Measurements from ENCODE around the gene PDGFRB. TPM values are rescaled to one million over a fixed set of nuclear protein-coding genes. Genes with fewer than 3 reads are reported as not detected.

Gene PDGFRB
- total RNA-seq, 1 experiment from 2014 or later = not detected

DNA sequence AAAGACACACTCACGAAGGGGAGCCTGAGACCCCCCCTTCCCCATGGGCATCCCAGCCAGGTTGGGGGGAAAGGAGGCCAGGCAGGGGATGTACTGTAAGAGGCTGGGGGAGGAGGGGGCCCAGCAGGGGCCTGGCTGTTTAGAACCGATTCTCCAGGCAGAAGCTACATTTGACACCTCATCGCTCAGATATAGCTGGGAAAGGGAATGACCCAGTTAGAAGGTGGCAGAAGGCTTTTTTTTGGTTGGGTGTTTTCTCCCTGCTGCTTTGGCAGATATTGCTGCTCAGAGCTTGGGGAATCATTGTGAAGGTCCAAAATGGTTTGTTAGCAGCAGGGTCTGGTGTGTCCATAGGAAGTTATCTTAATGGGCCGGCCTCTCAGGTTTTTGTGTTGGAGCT, 16.9 kb upstream of the PDGFRB start:
- Histone ChIP-seq H2AFZ (ENCODE audit: low read length) (no peak overlapping the region), H3K27ac (ENCODE audit: low read length) (no peak overlapping the region), H3K9ac (ENCODE audit: low read length) (no peak overlapping the region), H3K4me3 (ENCODE audit: low read length) (no peak overlapping the region), H3K4me2 (ENCODE audit: low read depth, low read length, poor library complexity, severe bottlenecking) (no peak overlapping the region), H3K36me3 (ENCODE audit: insufficient read depth, low read length) (no peaks in the 10 kb centered on the region), H3K79me2 (ENCODE audit: low read length) (no peaks in the 10 kb centered on the region), H3K27me3 (ENCODE audit: low read length) (no peaks in the 10 kb centered on the region), H3K4me1 (ENCODE audit: low read length) (no peaks in the 10 kb centered on the region), H3K9me3 (ENCODE audit: low read length) (no peaks in the 10 kb centered on the region), H3K9me2 (replicated peaks; ENCODE audit: insufficient read depth, low read length) (no peaks in the 10 kb centered on the region), H4K20me1 (ENCODE audit: insufficient read depth, low read depth, low read length) (0 out of 2 replicates have a peak, but pooled peaks cover 4% of the 10 kb centered on the region)
- no peak for DNase-seq

- Histone ChIP-seq H3K9ac (ENCODE audit: low read length) (no peak overlapping the region), H3K4me1 (ENCODE audit: low read length) (no peaks in the 10 kb centered on the region), H3K27me3 (ENCODE audit: low read length) (no peaks in the 10 kb centered on the region), H3K4me3 (ENCODE audit: low read length) (no peak overlapping the region), H4K20me1 (ENCODE audit: insufficient read depth, low read depth, low read length) (0 out of 2 replicates have a peak, but pooled peaks cover 4% of the 10 kb centered on the region), H3K27ac (ENCODE audit: low read length) (no peak overlapping the region), H2AFZ (ENCODE audit: low read length) (no peak overlapping the region), H3K36me3 (ENCODE audit: insufficient read depth, low read length) (no peaks in the 10 kb centered on the region), H3K4me2 (ENCODE audit: low read depth, low read length, poor library complexity, severe bottlenecking) (no peak overlapping the region), H3K9me3 (ENCODE audit: low read length) (no peaks in the 10 kb centered on the region), H3K9me2 (replicated peaks; ENCODE audit: insufficient read depth, low read length) (no peaks in the 10 kb centered on the region), H3K79me2 (ENCODE audit: low read length) (no peaks in the 10 kb centered on the region)
- no peak for DNase-seq
These were observed 16.5 kb upstream of the PDGFRB start for GRCh38 chr5:150172145-150172544.

DNA sequence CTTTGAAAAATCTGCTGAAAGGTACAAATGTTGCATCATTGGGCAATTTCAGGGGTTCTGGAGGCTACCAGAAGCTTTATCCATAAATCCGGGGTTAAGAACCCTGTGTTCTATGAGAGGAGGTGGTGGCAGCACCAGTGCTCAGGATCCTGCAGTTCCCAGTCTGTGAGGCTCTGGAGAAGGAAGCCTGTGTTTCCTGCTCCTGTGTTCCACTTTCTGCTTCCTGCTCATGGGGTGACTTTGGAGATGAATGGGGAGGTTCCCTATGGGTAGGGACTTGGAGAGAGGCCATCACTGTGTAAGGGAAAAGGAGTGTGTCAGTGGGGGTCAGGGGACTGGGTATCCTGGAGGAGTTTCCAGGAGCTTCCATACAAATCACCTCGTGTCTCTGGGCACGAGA, 13.2 kb upstream of the PDGFRB start:
- Histone ChIP-seq H3K27me3 (ENCODE audit: low read length) (no peaks in the 10 kb centered on the region), H3K4me2 (ENCODE audit: low read depth, low read length, poor library complexity, severe bottlenecking) (no peak overlapping the region), H3K36me3 (ENCODE audit: insufficient read depth, low read length) (no peaks in the 10 kb centered on the region), H3K9me3 (ENCODE audit: low read length) (no peaks in the 10 kb centered on the region), H3K4me1 (ENCODE audit: low read length) (no peaks in the 10 kb centered on the region), H3K9ac (ENCODE audit: low read length) (no peak overlapping the region), H4K20me1 (ENCODE audit: insufficient read depth, low read depth, low read length) (no peaks in the 10 kb centered on the region), H2AFZ (ENCODE audit: low read length) (no peak overlapping the region), H3K79me2 (ENCODE audit: low read length) (no peaks in the 10 kb centered on the region), H3K4me3 (ENCODE audit: low read length) (no peak overlapping the region), H3K9me2 (replicated peaks; ENCODE audit: insufficient read depth, low read length) (no peaks in the 10 kb centered on the region), H3K27ac (ENCODE audit: low read length) (no peak overlapping the region)
- no peak for DNase-seq

DNA sequence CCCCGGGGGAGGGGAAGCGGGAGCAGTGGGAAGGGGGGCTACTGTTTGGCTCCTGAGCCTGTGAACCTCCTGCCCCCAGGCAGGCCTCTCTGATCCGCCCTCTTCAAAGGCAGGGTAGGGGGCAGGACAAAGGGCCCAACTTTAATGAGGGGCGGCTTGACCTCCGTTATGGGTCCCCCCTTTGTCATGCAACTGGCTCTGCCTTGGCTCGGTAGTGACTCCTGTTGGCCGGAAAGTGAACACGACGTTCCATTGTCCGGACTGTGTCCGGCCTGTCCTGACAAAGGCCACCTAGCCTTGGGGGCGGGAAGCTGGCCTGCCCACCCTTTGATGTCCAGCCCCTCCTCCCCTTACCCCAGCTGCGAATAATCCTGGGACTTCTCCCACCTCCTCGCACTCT, 12.3 kb upstream of the PDGFRB start:
- Histone ChIP-seq H3K4me2 (ENCODE audit: low read depth, low read length, poor library complexity, severe bottlenecking) (no peak overlapping the region), H3K27ac (ENCODE audit: low read length) (no peak overlapping the region), H2AFZ (ENCODE audit: low read length) (no peak overlapping the region), H3K4me3 (ENCODE audit: low read length) (no peak overlapping the region), H3K9ac (ENCODE audit: low read length) (no peak overlapping the region), H3K36me3 (ENCODE audit: insufficient read depth, low read length) (no peaks in the 10 kb centered on the region), H3K9me2 (replicated peaks; ENCODE audit: insufficient read depth, low read length) (no peaks in the 10 kb centered on the region), H4K20me1 (ENCODE audit: insufficient read depth, low read depth, low read length) (no peaks in the 10 kb centered on the region), H3K27me3 (ENCODE audit: low read length) (no peaks in the 10 kb centered on the region), H3K79me2 (ENCODE audit: low read length) (no peaks in the 10 kb centered on the region), H3K9me3 (ENCODE audit: low read length) (no peaks in the 10 kb centered on the region), H3K4me1 (ENCODE audit: low read length) (no peaks in the 10 kb centered on the region)
- no peak for DNase-seq

GRCh38 chr5:150167512-150167850, 11.8 kb upstream of the PDGFRB start:
- Histone ChIP-seq H3K36me3 (ENCODE audit: insufficient read depth, low read length) (no peaks in the 10 kb centered on the region), H3K27me3 (ENCODE audit: low read length) (no peaks in the 10 kb centered on the region), H3K4me2 (ENCODE audit: low read depth, low read length, poor library complexity, severe bottlenecking) (no peak overlapping the region), H4K20me1 (ENCODE audit: insufficient read depth, low read depth, low read length) (no peaks in the 10 kb centered on the region), H3K79me2 (ENCODE audit: low read length) (no peaks in the 10 kb centered on the region), H3K9ac (ENCODE audit: low read length) (no peak overlapping the region), H3K4me1 (ENCODE audit: low read length) (no peaks in the 10 kb centered on the region), H3K9me3 (ENCODE audit: low read length) (no peaks in the 10 kb centered on the region), H3K27ac (ENCODE audit: low read length) (no peak overlapping the region), H2AFZ (ENCODE audit: low read length) (no peak overlapping the region), H3K9me2 (replicated peaks; ENCODE audit: insufficient read depth, low read length) (no peaks in the 10 kb centered on the region), H3K4me3 (ENCODE audit: low read length) (no peak overlapping the region)
- no peak for DNase-seq

GRCh38 chr5:150166650-150167511, 11.2 kb upstream of the PDGFRB start, which contains the start of gene CDX1:
CDX1 (plus strand) TSS chr5:150166778; CDS start chr5:150166877, 99 bp downstream.
- no peaks in the 10 kb centered on the region for H4K20me1 ChIP-seq (ENCODE audit: insufficient read depth, low read depth, low read length)
- no peak within 1 kb of the TSS for H2AFZ ChIP-seq (ENCODE audit: low read length)
- H3K4me1 ChIP-seq (ENCODE audit: low read length) = no peaks in the 10 kb centered on the region
- no peaks in the 10 kb centered on the region for H3K9me2 ChIP-seq (replicated peaks; ENCODE audit: insufficient read depth, low read length)
- H3K4me3 ChIP-seq (ENCODE audit: low read length) = no peak within 1 kb of the TSS
- no peak within 1 kb of the TSS for H3K4me2 ChIP-seq (ENCODE audit: low read depth, low read length, poor library complexity, severe bottlenecking)
- no peaks in the 10 kb centered on the region for H3K27me3 ChIP-seq (ENCODE audit: low read length)
- no peaks in the 10 kb centered on the region for H3K9me3 ChIP-seq (ENCODE audit: low read length)
- H3K36me3 ChIP-seq (ENCODE audit: insufficient read depth, low read length) = no peaks in the 10 kb centered on the region
- H3K79me2 ChIP-seq (ENCODE audit: low read length) = no peaks in the 10 kb centered on the region
- no peak within 1 kb of the TSS for H3K9ac ChIP-seq (ENCODE audit: low read length)
- no peak within 1 kb of the TSS for H3K27ac ChIP-seq (ENCODE audit: low read length)
- no peak for DNase-seq

- Histone ChIP-seq H3K9me3 (ENCODE audit: low read length) (no peaks in the 10 kb centered on the region), H3K27me3 (ENCODE audit: low read length) (no peaks in the 10 kb centered on the region), H4K20me1 (ENCODE audit: insufficient read depth, low read depth, low read length) (no peaks in the 10 kb centered on the region), H2AFZ (ENCODE audit: low read length) (no peak overlapping the region), H3K9me2 (replicated peaks; ENCODE audit: insufficient read depth, low read length) (no peaks in the 10 kb centered on the region), H3K4me3 (ENCODE audit: low read length) (no peak overlapping the region), H3K79me2 (ENCODE audit: low read length) (no peaks in the 10 kb centered on the region), H3K4me1 (ENCODE audit: low read length) (0 out of 2 replicates have a peak, but pooled peaks cover 2% of the 10 kb centered on the region), H3K4me2 (ENCODE audit: low read depth, low read length, poor library complexity, severe bottlenecking) (no peak overlapping the region), H3K36me3 (ENCODE audit: insufficient read depth, low read length) (no peaks in the 10 kb centered on the region), H3K9ac (ENCODE audit: low read length) (no peak overlapping the region), H3K27ac (ENCODE audit: low read length) (no peak overlapping the region)
- DNase-seq = no peak
These were observed 10.5 kb upstream of the PDGFRB start for GRCh38 chr5:150166037-150166649.

GRCh38 chr5:150164211-150164980, 8.8 kb upstream of the PDGFRB start:
- Histone ChIP-seq H3K27me3 (ENCODE audit: low read length) (no peaks in the 10 kb centered on the region), H3K4me2 (ENCODE audit: low read depth, low read length, poor library complexity, severe bottlenecking) (no peak overlapping the region), H3K27ac (ENCODE audit: low read length) (no peak overlapping the region), H2AFZ (ENCODE audit: low read length) (no peak overlapping the region), H3K9ac (ENCODE audit: low read length) (no peak overlapping the region), H3K9me3 (ENCODE audit: low read length) (no peaks in the 10 kb centered on the region), H3K9me2 (replicated peaks; ENCODE audit: insufficient read depth, low read length) (no peaks in the 10 kb centered on the region), H4K20me1 (ENCODE audit: insufficient read depth, low read depth, low read length) (0 out of 2 replicates have a peak, but pooled peaks cover 7% of the 10 kb centered on the region), H3K36me3 (ENCODE audit: insufficient read depth, low read length) (no peaks in the 10 kb centered on the region), H3K4me3 (ENCODE audit: low read length) (no peak overlapping the region), H3K79me2 (ENCODE audit: low read length) (no peaks in the 10 kb centered on the region), H3K4me1 (ENCODE audit: low read length) (peaks cover 9% of the 10 kb centered on the region)
- no peak for DNase-seq
